Measurements from ENCODE around the gene SIRT2. TPM values are rescaled to one million over a fixed set of nuclear protein-coding genes. Genes with fewer than 3 reads are reported as not detected.
A peak's percentile ranks its signal among the peaks of the same experiment; 100 is the strongest.
"Not testable (repeated sequence)": the region's sequence is repeated elsewhere in the genome, so short reads cannot be mapped to it uniquely, and the experiment has no call there.

Gene SIRT2
- total RNA-seq, 2 donors from 2014 or later: 31.5 to 46.0 TPM

- Mint-ChIP-seq H3K27ac (peak overlapping the region; percentile 66 to 74), H3K36me3 (peaks cover 4 to 5% of the 10 kb centered on the region in 2 donors), H3K9me3 (no peaks in the 10 kb centered on the region)
- DNase-seq (ENCODE audit: low spot score in 2 of 2): no peak
- no peak for ATAC-seq
These were observed 18.4 kb downstream of the SIRT2 start for GRCh38 chr19:38880882-38881609.

- DNase-seq (ENCODE audit: low spot score in 2 of 2): no peak
- peak overlapping the region; percentile 74 to 90 for H3K27ac Mint-ChIP-seq
- ATAC-seq: no peak
- peaks cover 5 to 7% of the 10 kb centered on the region in 2 donors for H3K36me3 Mint-ChIP-seq
- no peaks in the 10 kb centered on the region for H3K9me3 Mint-ChIP-seq
These were observed 19.1 kb downstream of the SIRT2 start for GRCh38 chr19:38880076-38880881.

GRCh38 chr19:38879400-38879751 lies 20.0 kb downstream of the SIRT2 start:
- peak overlapping the region; percentile 90 to 100 for H3K27ac Mint-ChIP-seq
- H3K9me3 Mint-ChIP-seq: no peaks in the 10 kb centered on the region
- ATAC-seq: no peak
- H3K36me3 Mint-ChIP-seq: peaks cover 5 to 7% of the 10 kb centered on the region in 2 donors
- no peak for DNase-seq (ENCODE audit: low spot score in 2 of 2)

- DNase-seq (ENCODE audit: low spot score in 2 of 2) (no peak), ATAC-seq (peak; percentile 13 to 37)
- Mint-ChIP-seq H3K9me3 (no peaks in the 10 kb centered on the region), H3K36me3 (peaks cover 5 to 7% of the 10 kb centered on the region in 2 donors), H3K27ac (peak overlapping the region; percentile 98 to 100)
These were observed 20.6 kb downstream of the SIRT2 start for GRCh38 chr19:38878575-38879399.

- no peaks in the 10 kb centered on the region for H3K9me3 Mint-ChIP-seq
These were observed 21.4 kb downstream of the SIRT2 start, which contains the start of gene RINL for GRCh38 chr19:38877781-38878574. Gene RINL, minus strand, starts transcription at chr19:38878275. Its CDS starts 1,533 bp downstream, at chr19:38876742.

GRCh38 chr19:38875656-38876395 lies 23.6 kb downstream of the SIRT2 start:
- Mint-ChIP-seq H3K27ac (peak overlapping the region; percentile 88 to 100), H3K36me3 (peaks cover 10 to 24% of the 10 kb centered on the region in 2 donors)

More at GRCh38 chr19:38877781-38878574, 21.4 kb downstream of the SIRT2 start, which contains the start of gene RINL:
- H3K27ac Mint-ChIP-seq: peak within 1 kb of the TSS; percentile 98 to 100
- ATAC-seq (peak; percentile 88 to 94), DNase-seq (ENCODE audit: low spot score in 2 of 2) (peak; percentile 58 to 76)
- peaks cover 9 to 11% of the 10 kb centered on the region in 2 donors for H3K36me3 Mint-ChIP-seq

GRCh38 chr19:38873400-38873799 lies 26.0 kb downstream of the SIRT2 start:
- H3K9me3 Mint-ChIP-seq; ATAC-seq; DNase-seq (ENCODE audit: low spot score in 2 of 2): not testable (repeated sequence)
- Mint-ChIP-seq H3K36me3 (peaks cover 20 to 47% of the 10 kb centered on the region in 2 donors), H3K27ac (peak overlapping the region in 1 of 2 donors; percentile 63)

More at GRCh38 chr19:38875656-38876395, 23.6 kb downstream of the SIRT2 start:
- no peaks in the 10 kb centered on the region for H3K9me3 Mint-ChIP-seq
- DNase-seq (ENCODE audit: low spot score in 2 of 2) (no peak), ATAC-seq (no peak)

- ATAC-seq: no peak
- H3K9me3 Mint-ChIP-seq: no peaks in the 10 kb centered on the region
- peak overlapping the region; percentile 29 to 87 for H3K27ac Mint-ChIP-seq
- H3K36me3 Mint-ChIP-seq: peaks cover 18 to 39% of the 10 kb centered on the region in 2 donors
- no peak for DNase-seq (ENCODE audit: low spot score in 2 of 2)
These were observed 28.8 kb downstream of the SIRT2 start for GRCh38 chr19:38870612-38871011.

GRCh38 chr19:38869836-38870607 lies 29.4 kb downstream of the SIRT2 start:
- DNase-seq (ENCODE audit: low spot score in 2 of 2) (peak; percentile 89 to 93), ATAC-seq (peak; percentile 89 to 91)
- Mint-ChIP-seq H3K9me3 (no peaks in the 10 kb centered on the region), H3K27ac (peak overlapping the region; percentile 79 to 87), H3K36me3 (peaks cover 18 to 39% of the 10 kb centered on the region in 2 donors)

GRCh38 chr19:38869160-38869835 lies 30.1 kb downstream of the SIRT2 start:
- Mint-ChIP-seq H3K36me3 (peaks cover 18 to 39% of the 10 kb centered on the region in 2 donors), H3K9me3 (no peaks in the 10 kb centered on the region), H3K27ac (peak overlapping the region; percentile 79 to 87)
- ATAC-seq: peak in 1 of 2 donors; percentile 35
- no peak for DNase-seq (ENCODE audit: low spot score in 2 of 2)

GRCh38 chr19:38868551-38868950 lies 30.9 kb downstream of the SIRT2 start:
- ATAC-seq (no peak), DNase-seq (ENCODE audit: low spot score in 2 of 2) (no peak)
- Mint-ChIP-seq H3K36me3 (peaks cover 18 to 39% of the 10 kb centered on the region in 2 donors), H3K9me3 (no peaks in the 10 kb centered on the region), H3K27ac (peak overlapping the region in 1 of 2 donors; percentile 87)

GRCh38 chr19:38867171-38867780 lies 32.1 kb downstream of the SIRT2 start:
- DNase-seq (ENCODE audit: low spot score in 2 of 2) (no peak), ATAC-seq (no peak)
- H3K27ac Mint-ChIP-seq: no peak overlapping the region
- H3K36me3 Mint-ChIP-seq: peaks cover 13 to 33% of the 10 kb centered on the region in 2 donors
- H3K9me3 Mint-ChIP-seq: no peaks in the 10 kb centered on the region

- DNase-seq (ENCODE audit: low spot score in 2 of 2): no peak
- ATAC-seq: no peak
- peak overlapping the region in 1 of 2 donors; percentile 22 for H3K27ac Mint-ChIP-seq
- H3K36me3 Mint-ChIP-seq: no peaks in the 10 kb centered on the region
- no peaks in the 10 kb centered on the region for H3K9me3 Mint-ChIP-seq
These were observed 36.9 kb downstream of the SIRT2 start for GRCh38 chr19:38862321-38863059.
